Brain microvascular endothelial cell (primary cell): ENCODE measurements around the gene EBLN1.

ENCODE experiments used
- DNase-seq: peaks from one replicate; pipeline ENCODE4 v3.0.0-alpha.2; 2020
- H3K27ac ChIP-seq: fragments of 250-450 bp; sonication (Bioruptor Pico); 2 replicates; pipeline ENCODE4 v1.5.1; 2020; ENCODE audit warnings: mild to moderate bottlenecking, moderate library complexity
- H3K27me3 ChIP-seq: fragments of 250-450 bp; sonication (Bioruptor Pico); replicated peaks from 2 replicates; pipeline ENCODE4 v1.5.1; 2020; ENCODE audit warnings: mild to moderate bottlenecking
- H3K36me3 ChIP-seq: fragments of 250-450 bp; sonication (Bioruptor Pico); replicated peaks from 2 replicates; pipeline ENCODE4 v1.5.1; 2020; ENCODE audit warnings: mild to moderate bottlenecking
- H3K4me3 ChIP-seq: 2 replicates; pipeline ENCODE4 v1.5.1; 2011; ENCODE audit warnings: low read depth, mild to moderate bottlenecking, control low read depth, low read length, moderate library complexity
- in situ Hi-C: cut with HindIII; loops from 2 replicates; pipeline ENCODE4 v1.10.0; 2017; ENCODE audit warnings: low sequenced_read_pairs, low pct_ligation_motif_present
- TF ChIP-seq, protein P1 (sequence below): IDR thresholded peaks from 2 replicates; pipeline ENCODE4 v1.5.1; 2011; ENCODE audit warnings: low read depth, mild to moderate bottlenecking, moderate library complexity, low read length, control low read depth, inconsistent platforms; ENCODE audit errors: missing control alignments

EBLN1 gene

DNA sequence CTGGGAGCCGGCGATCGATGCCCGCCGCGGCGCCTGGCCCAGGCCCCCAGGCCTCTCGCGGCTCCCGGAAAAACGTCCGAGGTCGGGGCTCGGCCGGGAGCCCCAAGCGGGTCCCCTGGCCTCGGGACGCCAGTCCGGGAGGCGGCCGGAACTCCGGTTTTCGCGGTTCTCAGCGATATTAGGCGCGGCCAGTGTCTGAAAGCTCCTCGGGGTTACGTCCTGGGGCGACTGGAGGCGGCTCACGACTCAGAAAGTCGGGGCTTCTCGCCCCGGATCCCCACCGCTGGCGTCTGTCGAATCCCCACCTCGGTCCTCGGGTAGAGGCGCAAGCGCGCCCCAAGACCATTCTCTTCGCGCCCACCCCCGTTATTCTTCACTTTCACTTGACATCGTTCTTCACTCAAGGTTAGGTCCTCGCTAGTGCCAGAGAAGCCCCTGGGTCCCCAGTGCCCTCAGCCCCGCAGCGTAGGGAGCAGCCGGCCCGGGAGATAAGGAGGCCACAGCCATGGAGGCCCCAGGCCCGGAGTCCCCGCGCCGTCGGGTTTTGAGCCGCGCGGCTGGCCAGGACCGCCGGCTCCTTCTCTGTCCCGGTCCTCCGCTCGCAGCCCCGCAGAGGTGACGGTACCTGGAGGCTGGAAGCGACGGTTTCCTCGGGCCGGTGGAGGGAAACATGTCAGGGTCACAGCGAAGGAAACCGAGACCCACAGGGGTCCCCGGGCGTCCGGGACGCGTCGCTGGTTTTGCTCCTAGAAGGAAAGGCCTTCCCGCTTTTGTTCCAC lies 35.2 kb upstream of the EBLN1 start:
- peak overlapping the region; percentile 64 for H3K4me3 ChIP-seq
- no peak overlapping the region for H3K27ac ChIP-seq
- H3K27me3 ChIP-seq: peaks cover 4% of the 10 kb centered on the region
- no peaks in the 10 kb centered on the region for H3K36me3 ChIP-seq
- DNase-seq: no peak
- TF ChIP-seq, protein P1, sequence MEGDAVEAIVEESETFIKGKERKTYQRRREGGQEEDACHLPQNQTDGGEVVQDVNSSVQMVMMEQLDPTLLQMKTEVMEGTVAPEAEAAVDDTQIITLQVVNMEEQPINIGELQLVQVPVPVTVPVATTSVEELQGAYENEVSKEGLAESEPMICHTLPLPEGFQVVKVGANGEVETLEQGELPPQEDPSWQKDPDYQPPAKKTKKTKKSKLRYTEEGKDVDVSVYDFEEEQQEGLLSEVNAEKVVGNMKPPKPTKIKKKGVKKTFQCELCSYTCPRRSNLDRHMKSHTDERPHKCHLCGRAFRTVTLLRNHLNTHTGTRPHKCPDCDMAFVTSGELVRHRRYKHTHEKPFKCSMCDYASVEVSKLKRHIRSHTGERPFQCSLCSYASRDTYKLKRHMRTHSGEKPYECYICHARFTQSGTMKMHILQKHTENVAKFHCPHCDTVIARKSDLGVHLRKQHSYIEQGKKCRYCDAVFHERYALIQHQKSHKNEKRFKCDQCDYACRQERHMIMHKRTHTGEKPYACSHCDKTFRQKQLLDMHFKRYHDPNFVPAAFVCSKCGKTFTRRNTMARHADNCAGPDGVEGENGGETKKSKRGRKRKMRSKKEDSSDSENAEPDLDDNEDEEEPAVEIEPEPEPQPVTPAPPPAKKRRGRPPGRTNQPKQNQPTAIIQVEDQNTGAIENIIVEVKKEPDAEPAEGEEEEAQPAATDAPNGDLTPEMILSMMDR: no peak
- in situ Hi-C loops: no loop called here

DNA sequence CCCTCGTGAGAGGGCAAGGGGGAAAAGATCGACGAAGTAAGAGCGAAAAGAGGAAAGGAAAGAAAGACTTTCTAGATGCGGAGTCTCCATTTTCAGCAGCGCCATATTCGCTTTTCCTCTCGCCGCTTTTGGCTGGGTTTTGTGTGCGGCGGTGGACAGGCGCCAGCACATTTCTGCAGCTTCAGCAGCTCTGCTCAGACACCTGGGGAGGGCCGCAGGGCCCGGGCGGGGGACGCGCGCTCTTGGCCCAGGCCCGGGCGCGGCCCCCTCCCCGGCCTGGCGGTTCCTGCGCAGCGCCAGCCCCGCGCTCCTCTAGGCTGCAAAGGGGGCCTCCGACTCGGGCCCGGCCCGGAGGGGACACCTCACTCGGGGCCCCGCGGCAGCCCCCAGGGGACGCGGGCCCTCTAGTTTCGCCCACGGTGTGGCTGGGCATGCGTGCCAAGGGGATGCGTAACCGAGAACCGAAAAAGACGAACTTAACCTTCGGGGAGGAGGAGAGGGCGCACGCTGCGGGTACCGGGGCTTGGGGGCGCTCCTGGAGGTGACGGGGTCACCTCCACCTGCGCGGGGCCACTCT lies 34.5 kb upstream of the EBLN1 start:
- Histone ChIP-seq H3K4me3 (peak overlapping the region; percentile 64), H3K27ac (peak overlapping the region; percentile 26), H3K36me3 (no peaks in the 10 kb centered on the region), H3K27me3 (no peaks in the 10 kb centered on the region)
- TF ChIP-seq, protein P1: no peak
- in situ Hi-C loops: no loop called here
- DNase-seq: no peak

DNA sequence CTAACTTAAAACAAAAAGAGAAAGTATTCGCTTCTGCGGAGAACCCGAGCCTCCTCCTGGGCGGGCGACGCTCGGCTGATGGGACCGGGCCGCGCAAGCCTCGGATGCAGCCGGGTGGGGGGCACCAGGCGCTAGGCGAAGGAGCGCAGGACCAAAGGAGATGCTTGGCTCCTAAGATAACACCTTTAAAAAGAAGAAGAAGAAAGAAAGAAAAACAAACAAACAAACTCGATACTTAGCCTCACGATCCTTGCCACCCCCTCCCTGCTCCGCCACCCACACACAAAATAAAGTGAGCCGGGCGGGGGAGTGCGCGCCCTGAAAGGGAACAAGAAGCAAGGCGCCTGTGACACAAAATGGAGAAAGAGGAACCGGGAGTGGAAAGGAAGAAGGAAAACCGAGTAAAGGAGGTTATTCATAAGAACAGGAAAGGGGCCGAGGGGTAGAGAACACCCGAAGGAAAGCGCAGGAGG lies 34.0 kb upstream of the EBLN1 start:
- H3K27me3 ChIP-seq: no peaks in the 10 kb centered on the region
- H3K36me3 ChIP-seq: no peaks in the 10 kb centered on the region
- in situ Hi-C loops: no loop called here
- H3K27ac ChIP-seq: peak overlapping the region; percentile 26
- TF ChIP-seq, protein P1: peak; percentile 4
- no peak for DNase-seq
- peak overlapping the region; percentile 64 for H3K4me3 ChIP-seq

DNA sequence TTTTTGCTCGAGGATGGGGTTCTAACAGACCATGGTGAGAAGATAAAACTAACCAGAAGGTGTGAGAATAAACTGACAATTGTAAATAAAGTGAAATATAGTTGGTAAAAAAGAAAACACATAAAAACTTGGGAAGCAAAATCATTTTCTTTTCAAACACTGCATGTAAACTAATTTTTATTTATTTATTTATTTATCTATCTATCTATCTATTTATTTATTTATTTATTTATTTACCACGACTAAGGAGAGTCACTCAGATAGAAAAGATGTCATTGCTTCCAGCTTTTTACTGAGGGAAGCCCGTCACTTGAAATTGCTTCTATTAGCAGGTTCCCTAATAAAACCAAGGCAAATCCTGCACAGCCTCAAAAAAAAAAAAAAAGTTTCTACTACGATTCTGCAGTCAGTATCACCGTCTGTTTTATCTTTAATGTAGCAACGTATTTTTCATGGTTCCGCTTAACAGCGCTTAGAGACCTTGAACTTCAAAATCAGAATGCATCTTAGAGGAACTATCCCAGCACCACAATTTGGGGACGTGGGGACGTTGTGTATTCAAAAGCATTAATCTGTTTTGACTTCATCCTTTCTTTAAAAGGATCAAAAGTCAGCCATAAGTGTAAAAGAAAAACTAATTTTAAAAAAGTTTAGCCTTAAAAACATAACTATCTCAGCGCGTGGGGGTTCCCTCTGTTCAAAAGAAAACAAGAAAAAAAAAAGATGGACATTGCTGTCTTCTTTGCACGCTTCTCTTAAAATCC lies 33.3 kb upstream of the EBLN1 start:
- in situ Hi-C loops: no loop called here
- H3K27ac ChIP-seq: no peak overlapping the region
- no peaks in the 10 kb centered on the region for H3K27me3 ChIP-seq
- peak overlapping the region; percentile 64 for H3K4me3 ChIP-seq
- TF ChIP-seq, protein P1: no peak
- no peaks in the 10 kb centered on the region for H3K36me3 ChIP-seq
- no peak for DNase-seq

DNA sequence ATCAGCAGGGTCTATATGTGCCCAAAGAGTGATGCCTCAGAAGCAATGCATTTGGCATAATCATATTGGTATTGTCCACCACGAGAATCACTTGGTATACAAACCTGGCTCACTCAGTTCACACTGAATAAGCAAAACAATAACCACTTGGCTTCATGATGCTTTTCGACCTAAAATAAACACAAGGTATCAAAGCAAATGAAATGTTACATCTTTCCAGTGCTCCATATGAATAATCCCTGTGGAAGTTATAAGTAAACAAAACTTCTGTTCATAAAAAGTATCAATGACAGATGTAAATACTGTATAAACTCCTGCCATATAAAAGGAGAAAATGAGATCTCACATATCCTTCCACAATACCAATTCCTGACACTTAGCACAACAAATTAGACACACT lies 29.8 kb upstream of the EBLN1 start:
- H3K36me3 ChIP-seq: no peaks in the 10 kb centered on the region
- TF ChIP-seq, protein P1: no peak
- DNase-seq: no peak
- in situ Hi-C loops: no loop called here
- no peak overlapping the region for H3K4me3 ChIP-seq
- H3K27ac ChIP-seq: peak overlapping the region; percentile 56
- no peaks in the 10 kb centered on the region for H3K27me3 ChIP-seq
